ENCODE data around the gene TNFRSF19. TPM values are rescaled to one million over a fixed set of nuclear protein-coding genes. Genes with fewer than 3 reads are reported as not detected.

Gene TNFRSF19
- total and polyA plus RNA-seq, 2 of the 8 experiments (the other 6 are each of a cell fraction or from before 2014, with no cell fraction given) = 0.50 to 0.95 TPM

DNA sequence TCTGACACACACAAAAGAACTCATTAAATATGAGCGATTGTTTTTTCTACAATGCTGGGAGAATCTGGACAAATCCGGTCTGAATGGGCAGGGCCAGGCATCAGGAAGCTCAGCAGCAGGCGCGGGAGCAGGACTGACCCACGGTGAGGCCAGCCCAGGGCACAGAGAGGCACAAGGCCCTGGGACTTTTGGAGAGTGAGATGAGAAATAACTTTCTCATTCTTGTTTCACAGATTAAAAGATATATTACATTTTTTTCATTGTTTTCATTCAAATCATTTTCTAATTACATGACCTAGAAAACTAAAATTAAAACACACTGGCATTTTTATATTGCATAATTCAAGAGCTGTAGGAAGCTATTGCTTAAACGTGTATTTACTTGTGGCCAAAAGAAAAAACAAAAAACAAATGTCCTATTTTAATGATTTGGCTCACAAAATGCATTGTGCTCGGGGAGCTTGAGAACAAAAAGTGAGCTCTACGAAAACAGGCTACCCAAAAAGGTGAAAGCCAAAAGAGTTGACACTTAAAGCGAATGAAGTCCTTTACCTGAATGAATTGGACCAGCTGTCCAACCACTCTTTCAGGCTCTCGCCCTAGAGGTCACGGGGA lies 133.1 kb downstream of the TNFRSF19 start:
- Histone ChIP-seq H3K79me2 (ENCODE audit: control insufficient read depth in 1 of 2, insufficient read depth in 2 of 2, low read length in 2 of 2) (no peaks in the 10 kb centered on the region), H3K56ac (replicated peaks; ENCODE audit: insufficient read length, low read depth, low read length) (no peak overlapping the region), H2BK12ac (ENCODE audit: low read depth, low read length) (no peak overlapping the region), H3K23me2 (ENCODE audit: low read depth, low read length) (no peaks in the 10 kb centered on the region), H4K8ac (ENCODE audit: extremely low read depth, insufficient read depth, low read length) (no peak overlapping the region), H2BK5ac (ENCODE audit: low read depth, low read length) (no peak overlapping the region), H3K4me3 (ENCODE audit: extremely low read depth in 1 of 4, insufficient read depth in 2 of 4, low read depth in 3 of 4, low read length in 4 of 4) (no peak overlapping the region), H3K36me3 (ENCODE audit: control insufficient read depth in 2 of 4, insufficient read depth in 4 of 4, low read length in 3 of 4) (no peaks in the 10 kb centered on the region), H3K18ac (ENCODE audit: extremely low read depth, low read length) (no peak overlapping the region), H2BK20ac (ENCODE audit: low read length) (no peak overlapping the region), H3K9me3 (ENCODE audit: insufficient read depth in 2 of 2, low read depth in 1 of 2, low read length in 1 of 2) (no peaks in the 10 kb centered on the region), H2AFZ (ENCODE audit: low read length) (no peak overlapping the region), H2BK15ac (ENCODE audit: low read length) (no peak overlapping the region), H3K27me3 (replicated peaks in 1 of 4; ENCODE audit: control insufficient read depth in 3 of 4, extremely low read depth in 1 of 4, insufficient read depth in 3 of 4, low read length in 3 of 4) (no peaks in the 10 kb centered on the region), H3K9ac (replicated peaks in 1 of 4; ENCODE audit: extremely low read depth in 1 of 4, low read depth in 3 of 4, low read length in 3 of 4) (no peak overlapping the region), H3K4me2 (ENCODE audit: insufficient read depth in 1 of 2, low read depth in 2 of 2, low read length in 2 of 2) (no peak overlapping the region), H4K5ac (ENCODE audit: insufficient read length, low read depth, low read length) (no peak overlapping the region), H4K91ac (replicated peaks; ENCODE audit: insufficient read length, low read length) (no peak overlapping the region), H3K4ac (replicated peaks; ENCODE audit: insufficient read length, low read depth, low read length) (no peak overlapping the region), H3K79me1 (ENCODE audit: low read depth, low read length) (no peaks in the 10 kb centered on the region), H2BK120ac (replicated peaks; ENCODE audit: low read depth, low read length) (no peak overlapping the region), H4K20me1 (replicated peaks in 1 of 2; ENCODE audit: control insufficient read depth in 1 of 2, insufficient read depth in 2 of 2, low read length in 2 of 2) (no peaks in the 10 kb centered on the region), H2AK5ac (ENCODE audit: low read depth, low read length) (no peak overlapping the region), H3K4me1 (replicated peaks in 1 of 4; ENCODE audit: control insufficient read depth in 3 of 4, insufficient read depth in 4 of 4, low read length in 3 of 4) (peaks cover 0 to 4% (median under 1%) of the 10 kb centered on the region in 4 experiments; a peak in 2 of 7 replicates), H3K14ac (ENCODE audit: insufficient read length) (no peak overlapping the region), H3K27ac (ENCODE audit: low read depth, low read length) (no peak overlapping the region), H3K23ac (ENCODE audit: insufficient read length) (no peak overlapping the region)
- no peak for TF ChIP-seq EZH2 (IDR thresholded peaks at IDR 0.05; ENCODE audit: low read depth, low read length, severe bottlenecking)
- TF ChIP-seq POU5F1 (IDR thresholded peaks at IDR 0.05; ENCODE audit: low read depth, low read length) = no peak
- TF ChIP-seq GTF2F1 (IDR thresholded peaks at IDR 0.05; ENCODE audit: borderline replicate concordance, low read depth, low read length) = no peak
- no peak for TF ChIP-seq CREB1 (IDR thresholded peaks at IDR 0.05)
- TF ChIP-seq, protein P1, sequence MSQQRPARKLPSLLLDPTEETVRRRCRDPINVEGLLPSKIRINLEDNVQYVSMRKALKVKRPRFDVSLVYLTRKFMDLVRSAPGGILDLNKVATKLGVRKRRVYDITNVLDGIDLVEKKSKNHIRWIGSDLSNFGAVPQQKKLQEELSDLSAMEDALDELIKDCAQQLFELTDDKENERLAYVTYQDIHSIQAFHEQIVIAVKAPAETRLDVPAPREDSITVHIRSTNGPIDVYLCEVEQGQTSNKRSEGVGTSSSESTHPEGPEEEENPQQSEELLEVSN (IDR thresholded peaks at IDR 0.05) = no peak
- TF ChIP-seq POLR2AphosphoS5 (IDR thresholded peaks at IDR 0.05; ENCODE audit: low read depth, low read length) = no peak
- POLR2A ChIA-PET (ENCODE audit: partially characterized antibody) = no interaction called here
- FAIRE-seq (no peak), DNase-seq (ENCODE audit: low read depth in 1 of 2, low spot score in 2 of 2) (no peak)
- CTCF ChIA-PET (ENCODE audit: partially characterized antibody) = interaction anchor here (0.6 to 2.2 kb wide), 6 partner anchors 9 to 236 kb away, joined by 3 to 7 read pairs (median 3); no protein-coding TSS in a partner anchor
- 92% methylated on average over 11 of the region's 11 CpGs; no CpG with 5 or more reads in 1 of the 2 experiments for WGBS, 2 experiments (ENCODE audit: extremely low coverage in 1 of 2, insufficient coverage in 1 of 2, insufficient read length in 1 of 2, insufficient replicate concordance in 2 of 2, low coverage in 1 of 2, low lambda C conversion rate in 2 of 2, missing lambda C conversion rate in 1 of 2)
